HG02610 (cell line): ENCODE measurements around the gene KIF22.
A peak's percentile ranks its signal among the peaks of the same experiment; 100 is the strongest.
"Not testable (repeated sequence)": the region's sequence is repeated elsewhere in the genome, so short reads cannot be mapped to it uniquely, and the experiment has no call there.

Source experiments
- ATAC-seq: cut with Tn5 transposase; IDR thresholded peaks from one replicate; pipeline ENCODE4 v1.9.1; 2021; ENCODE audit warnings: mild to moderate bottlenecking, moderate library complexity; ENCODE audit not compliant: unreplicated experiment

The KIF22 gene

GRCh38 chr16:29790183-29790948 is at the start of gene KIF22:
KIF22 (plus strand) TSS chr16:29790751; CDS start chr16:29790760, 9 bp downstream.
- ATAC-seq = peak; percentile 94

DNA sequence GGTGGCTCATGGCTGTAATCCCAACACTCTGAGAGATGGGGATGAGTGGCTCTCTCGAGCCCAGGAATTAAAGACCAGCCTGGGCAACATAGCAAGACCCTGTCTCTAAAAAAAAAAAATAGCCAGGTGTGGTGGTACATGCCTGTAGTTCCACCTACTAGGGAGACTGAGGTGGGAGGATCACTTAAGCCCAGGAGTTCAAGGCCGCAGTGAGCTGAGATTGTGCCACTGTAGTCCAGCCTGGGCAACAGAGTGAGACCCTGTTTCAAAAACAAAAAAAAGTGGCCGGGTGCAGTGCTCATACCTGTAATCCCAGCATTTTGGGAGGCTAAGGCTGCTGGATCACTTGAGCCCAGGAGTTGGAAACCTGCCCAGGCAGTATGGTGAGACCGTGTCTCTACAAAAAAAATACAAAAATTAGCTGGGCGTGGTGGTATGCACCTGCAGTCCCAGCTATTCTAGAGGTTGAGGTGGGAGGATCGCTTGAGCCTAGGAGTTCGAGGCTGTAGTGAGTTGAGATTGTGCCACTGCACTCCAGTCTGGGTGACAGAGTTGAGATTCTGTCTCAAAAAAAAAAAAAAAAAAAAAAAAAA is 47.8 kb upstream of the KIF22 start:
- ATAC-seq = no peak

GRCh38 chr16:29743475-29743826 is 47.1 kb upstream of the KIF22 start:
- no peak for ATAC-seq

GRCh38 chr16:29743827-29744531 is 46.6 kb upstream of the KIF22 start:
- no peak for ATAC-seq

GRCh38 chr16:29744541-29745101 is 45.9 kb upstream of the KIF22 start:
- no peak for ATAC-seq

GRCh38 chr16:29745121-29745852 is 45.3 kb upstream of the KIF22 start:
- ATAC-seq = peak; percentile 34

- peak; percentile 64 for ATAC-seq
These were observed 44.7 kb upstream of the KIF22 start, which contains the start of gene C16orf54 for GRCh38 chr16:29745853-29746345. C16orf54 (minus strand) TSS chr16:29745990; CDS start chr16:29744951, 1,039 bp downstream.

- not testable (repeated sequence) for ATAC-seq
These were observed 44.0 kb upstream of the KIF22 start for GRCh38 chr16:29746518-29746917.

DNA sequence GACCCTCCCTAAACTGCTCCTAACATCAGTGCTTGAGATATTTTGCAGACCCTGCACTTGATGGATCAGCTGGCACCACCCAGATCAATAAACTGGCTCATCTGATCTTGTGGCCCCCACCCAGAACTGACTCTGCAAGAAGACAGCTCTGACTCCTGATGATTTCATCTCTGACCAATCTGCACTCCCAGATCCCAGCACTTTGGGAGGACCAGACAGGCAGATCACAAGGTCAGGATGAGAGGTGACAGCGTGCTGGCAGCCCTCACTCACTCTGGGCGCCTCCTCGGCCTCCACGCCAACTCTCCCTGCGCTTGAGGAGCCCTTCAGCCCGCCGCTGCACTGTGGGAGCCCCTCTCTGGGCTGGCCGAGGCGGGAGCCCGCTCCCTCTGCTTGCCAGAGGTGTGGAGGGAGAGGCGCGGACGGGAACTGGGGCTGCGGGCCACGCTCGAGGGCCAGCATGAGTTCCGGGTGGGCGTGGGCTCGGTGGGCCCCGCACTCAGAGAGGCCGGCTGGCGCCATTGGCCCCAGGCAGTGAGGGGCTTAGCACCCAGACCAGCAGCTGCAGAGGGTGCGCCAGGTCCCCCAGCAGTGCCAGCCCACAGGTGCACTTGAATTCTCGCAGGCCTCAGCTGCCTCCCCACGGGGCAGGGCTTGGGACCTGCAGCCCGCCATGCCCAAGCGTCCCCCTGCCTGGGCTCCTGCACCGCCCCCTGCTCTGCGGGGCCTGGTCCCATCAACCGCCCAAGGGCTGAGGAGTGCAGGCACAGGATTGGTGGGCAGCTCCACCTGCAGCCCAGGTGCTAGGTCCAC is 42.4 kb upstream of the KIF22 start:
- no peak for ATAC-seq

GRCh38 chr16:29748760-29749149 is 41.8 kb upstream of the KIF22 start:
- not testable (repeated sequence) for ATAC-seq

GRCh38 chr16:29753516-29753915 is 37.0 kb upstream of the KIF22 start:
- no peak for ATAC-seq

- ATAC-seq = no peak
These were observed 33.9 kb upstream of the KIF22 start for GRCh38 chr16:29756654-29757053.

- ATAC-seq = not testable (repeated sequence)
These were observed 33.5 kb upstream of the KIF22 start for GRCh38 chr16:29757086-29757485.

DNA sequence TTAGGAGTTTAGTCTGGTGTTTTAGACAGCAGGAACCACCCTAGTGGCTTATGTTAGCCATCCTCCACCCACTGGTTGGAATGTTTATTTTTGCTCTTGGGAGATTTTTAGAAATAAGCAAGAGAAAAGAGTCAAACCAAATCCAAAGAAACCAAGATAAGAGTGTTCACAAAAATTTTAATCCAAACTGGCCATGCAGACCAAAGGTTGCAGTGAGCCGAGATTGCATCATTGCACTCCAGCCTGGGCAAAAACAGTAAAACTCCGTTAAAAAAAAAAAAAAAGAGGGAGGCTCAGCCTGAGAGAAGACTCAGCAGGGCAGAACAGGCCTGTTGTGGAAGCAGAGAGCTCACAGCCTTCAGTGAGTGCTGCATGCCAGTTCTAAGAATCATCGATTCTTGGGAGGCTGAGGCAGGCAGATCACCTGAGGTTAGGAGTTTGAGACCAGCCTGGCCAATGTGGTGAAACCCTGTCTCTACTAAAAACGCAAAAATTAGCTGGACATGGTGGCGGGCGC is 32.5 kb upstream of the KIF22 start:
- ATAC-seq = no peak

- no peak for ATAC-seq
These were observed 29.8 kb upstream of the KIF22 start for GRCh38 chr16:29760567-29761279.

GRCh38 chr16:29761280-29761651 is 29.3 kb upstream of the KIF22 start:
- not testable (repeated sequence) for ATAC-seq

DNA sequence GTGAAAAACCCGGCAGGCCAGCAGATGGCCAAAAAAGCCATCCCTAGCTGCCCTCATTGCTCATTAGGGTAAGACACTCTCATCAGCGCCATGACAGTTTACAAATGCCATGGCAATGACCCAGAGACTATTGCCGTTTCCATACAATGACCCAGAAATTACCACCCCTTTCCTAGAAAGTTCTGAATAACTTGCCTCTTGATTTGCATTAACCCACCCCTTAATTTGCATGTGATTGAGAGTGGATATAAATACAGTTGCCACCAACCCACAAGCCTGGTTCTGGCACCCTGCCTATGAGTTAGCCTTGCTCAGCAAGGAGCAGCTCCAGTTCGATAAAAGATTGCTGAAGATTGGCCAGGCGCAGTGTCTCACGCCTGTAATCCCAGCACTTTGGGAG is 28.7 kb upstream of the KIF22 start:
- no peak for ATAC-seq

DNA sequence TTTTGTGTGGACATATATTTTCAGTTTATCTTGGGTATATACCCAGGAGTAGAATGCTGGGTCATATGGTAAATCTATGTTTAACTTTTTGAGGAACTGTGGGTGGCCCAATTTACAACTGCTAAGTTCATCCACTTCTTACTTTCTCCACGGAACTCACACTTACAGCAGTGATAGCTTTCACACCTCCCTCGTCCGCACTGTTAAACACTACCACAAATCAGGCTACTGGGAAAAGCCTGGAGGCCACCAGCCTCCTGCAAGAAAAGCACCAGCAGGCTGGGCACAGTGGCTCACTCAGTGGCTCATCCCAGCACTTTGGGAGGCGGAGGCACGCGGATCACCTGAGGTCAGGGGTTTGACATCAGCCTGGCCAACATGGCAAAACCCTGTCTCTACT is 27.2 kb upstream of the KIF22 start:
- no peak for ATAC-seq
